Smooth muscle cell (in vitro differentiated cells): ENCODE data around the gene SLC6A19. TPM values are rescaled to one million over a fixed set of nuclear protein-coding genes. Genes with fewer than 3 reads are reported as not detected.

ENCODE experiments used
- DNase-seq: peaks from one replicate; lab custom pipeline; 2025; ENCODE audit not compliant: unreplicated experiment; lab: John Stamatoyannopoulos, UW
- H2AFZ ChIP-seq: fragments of 200-600 bp; sonication (generic); 2 replicates; pipeline ENCODE4 v1.6.0; 2016; ENCODE audit warnings: antibody characterized with exemption, low read depth, mild to moderate bottlenecking
- H3F3A ChIP-seq: fragments of 200-600 bp; sonication (generic); 2 replicates; pipeline ENCODE4 v1.6.0; 2017; ENCODE audit warnings: antibody characterized with exemption, low read depth
- H3K27ac ChIP-seq: fragments of 200-600 bp; sonication (generic); 2 replicates; pipeline ENCODE4 v1.5.1; 2016; ENCODE audit warnings: low read depth, mild to moderate bottlenecking
- H3K27me3 ChIP-seq: fragments of 200-600 bp; sonication (generic); 2 replicates; pipeline ENCODE4 v1.6.1; 2016; ENCODE audit warnings: low read depth, mild to moderate bottlenecking
- H3K36me3 ChIP-seq: fragments of 200-600 bp; sonication (generic); 2 replicates; pipeline ENCODE4 v1.5.1; 2016; ENCODE audit warnings: low read depth
- H3K4me1 ChIP-seq: fragments of 200-600 bp; sonication (generic); 2 replicates; pipeline ENCODE4 v1.5.1; 2016; ENCODE audit warnings: low read depth
- H3K4me2 ChIP-seq: fragments of 200-600 bp; sonication (generic); 2 replicates; pipeline ENCODE4 v1.6.0; 2016; ENCODE audit warnings: mild to moderate bottlenecking
- H3K4me3 ChIP-seq: fragments of 200-600 bp; sonication (generic); 2 replicates; pipeline ENCODE4 v1.5.1; 2016; ENCODE audit warnings: mild to moderate bottlenecking
- H3K79me2 ChIP-seq: fragments of 200-600 bp; sonication (generic); 2 replicates; pipeline ENCODE4 v1.6.0; 2016; ENCODE audit warnings: low read depth, mild to moderate bottlenecking
- H3K9ac ChIP-seq: fragments of 200-600 bp; sonication (generic); 2 replicates; pipeline ENCODE4 v1.6.0; 2016; ENCODE audit warnings: low read depth
- H3K9me3 ChIP-seq: fragments of 200-600 bp; sonication (generic); replicated peaks from 2 replicates; pipeline ENCODE4 v1.5.1; 2016; ENCODE audit warnings: low read depth
- H4K20me1 ChIP-seq: fragments of 200-600 bp; sonication (generic); 2 replicates; pipeline ENCODE4 v1.6.0; 2016; ENCODE audit warnings: low read depth
- CTCF ChIP-seq: fragments of 200-600 bp; sonication (generic); IDR thresholded peaks from 2 replicates; pipeline ENCODE4 v1.5.1; 2017; ENCODE audit warnings: borderline replicate concordance, mild to moderate bottlenecking, antibody characterized with exemption; ENCODE audit not compliant: insufficient read depth, poor library complexity, severe bottlenecking
- WGBS: methylation state at CpG from one replicate; pipeline ENCODE4 v1.1.7; 2016; ENCODE audit warnings: low lambda C conversion rate; 5-methylcytosine and 5-hydroxymethylcytosine counted together
- polyA plus RNA-seq: library from polyadenylated mRNA; unstranded; fragments of >200 nt; fragmentation: Nextera tagmentation; extraction: Ambion mirVana; gene quantifications from 2 replicates; pipeline ENCODE4 v1.2.1, GENCODE V29; 2016
- total RNA-seq: library from RNA; depleted of rRNA; stranded (reverse); fragments of >200 nt; gene quantifications from 2 replicates; pipeline ENCODE4 v1.2.3, GENCODE V29; 2014

SLC6A19 gene
- total and polyA plus RNA-seq, 2 experiments from 2014 or later: not detected

GRCh38 chr5:1210832-1211251, 9.4 kb downstream of the SLC6A19 start:
- no peak overlapping the region for H2AFZ ChIP-seq
- no peaks in the 10 kb centered on the region for H3K27me3 ChIP-seq
- H3K4me3 ChIP-seq: no peak overlapping the region
- no peak overlapping the region for H3K4me2 ChIP-seq
- no peak for TF ChIP-seq CTCF
- no peak overlapping the region for H3K27ac ChIP-seq
- H3K4me1 ChIP-seq: no peaks in the 10 kb centered on the region
- no peaks in the 10 kb centered on the region for H3K9me3 ChIP-seq
- no peaks in the 10 kb centered on the region for H3K79me2 ChIP-seq
- no peaks in the 10 kb centered on the region for H3K36me3 ChIP-seq
- H3K9ac ChIP-seq: no peak overlapping the region
- no peaks in the 10 kb centered on the region for H4K20me1 ChIP-seq
- WGBS: 88% methylated on average over 19 of the region's 21 CpGs
- no peak for DNase-seq
- H3F3A ChIP-seq: no peaks in the 10 kb centered on the region

- H3K36me3 ChIP-seq: no peaks in the 10 kb centered on the region
- H4K20me1 ChIP-seq: no peaks in the 10 kb centered on the region
- H3K9me3 ChIP-seq: no peaks in the 10 kb centered on the region
- H3K9ac ChIP-seq: no peak overlapping the region
- no peaks in the 10 kb centered on the region for H3K27me3 ChIP-seq
- H3K4me2 ChIP-seq: no peak overlapping the region
- no peak for DNase-seq
- H3K79me2 ChIP-seq: no peaks in the 10 kb centered on the region
- H3K27ac ChIP-seq: no peak overlapping the region
- TF ChIP-seq CTCF: no peak
- no peak overlapping the region for H2AFZ ChIP-seq
- no peaks in the 10 kb centered on the region for H3K4me1 ChIP-seq
- WGBS: 98% methylated on average over 9 of the region's 9 CpGs
- H3F3A ChIP-seq: no peaks in the 10 kb centered on the region
- no peak overlapping the region for H3K4me3 ChIP-seq
These were observed 10.3 kb downstream of the SLC6A19 start for GRCh38 chr5:1211701-1212100.

GRCh38 chr5:1212271-1212670, 10.9 kb downstream of the SLC6A19 start:
- no peak overlapping the region for H3K27ac ChIP-seq
- no peaks in the 10 kb centered on the region for H3K9me3 ChIP-seq
- no peak overlapping the region for H3K9ac ChIP-seq
- 99% methylated on average over 18 of the region's 20 CpGs for WGBS
- H2AFZ ChIP-seq: no peak overlapping the region
- H3K79me2 ChIP-seq: no peaks in the 10 kb centered on the region
- H3K4me3 ChIP-seq: no peak overlapping the region
- no peaks in the 10 kb centered on the region for H3K4me1 ChIP-seq
- no peaks in the 10 kb centered on the region for H3K36me3 ChIP-seq
- H3K4me2 ChIP-seq: no peak overlapping the region
- no peak for DNase-seq
- H3K27me3 ChIP-seq: no peaks in the 10 kb centered on the region
- H3F3A ChIP-seq: no peaks in the 10 kb centered on the region
- no peak for TF ChIP-seq CTCF
- no peaks in the 10 kb centered on the region for H4K20me1 ChIP-seq

DNA sequence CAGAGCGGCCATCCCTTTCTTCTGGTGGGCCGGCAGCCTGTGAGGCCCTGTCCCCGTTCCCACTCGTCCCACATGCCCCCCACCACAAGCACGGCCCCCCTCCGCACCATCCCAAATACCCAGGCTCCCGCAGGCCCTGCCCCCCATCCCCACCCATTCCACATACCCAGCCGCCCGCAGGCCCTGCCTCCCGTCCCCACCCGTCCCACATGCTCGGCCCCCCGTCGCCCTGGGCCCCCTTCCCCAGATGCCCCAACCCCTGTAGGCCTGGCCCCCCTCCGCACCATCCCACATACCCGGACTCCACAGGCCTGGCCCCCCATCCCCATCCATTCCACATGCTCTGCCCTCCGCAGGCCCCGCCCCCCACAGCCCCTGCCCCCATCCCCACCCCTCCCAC, 11.5 kb downstream of the SLC6A19 start:
- no peaks in the 10 kb centered on the region for H3F3A ChIP-seq
- no peaks in the 10 kb centered on the region for H3K27me3 ChIP-seq
- H3K4me1 ChIP-seq: no peaks in the 10 kb centered on the region
- no peaks in the 10 kb centered on the region for H3K79me2 ChIP-seq
- no peak overlapping the region for H3K4me2 ChIP-seq
- H2AFZ ChIP-seq: no peak overlapping the region
- H3K9ac ChIP-seq: no peak overlapping the region
- WGBS: 75% methylated on average over 2 of the region's 18 CpGs
- H3K36me3 ChIP-seq: no peaks in the 10 kb centered on the region
- no peaks in the 10 kb centered on the region for H3K9me3 ChIP-seq
- no peak for DNase-seq
- H3K4me3 ChIP-seq: no peak overlapping the region
- H3K27ac ChIP-seq: no peak overlapping the region
- H4K20me1 ChIP-seq: no peaks in the 10 kb centered on the region
- TF ChIP-seq CTCF: no peak
